ENCODE data around the gene TBX6.
A peak's percentile ranks its signal among the peaks of the same experiment; 100 is the strongest.
"Not testable (repeated sequence)": the region's sequence is repeated elsewhere in the genome, so short reads cannot be mapped to it uniquely, and the experiment has no call there.

Gene TBX6

GRCh38 chr16:30122604-30123160 lies 31.0 kb upstream of the TBX6 start:
- Histone ChIP-seq H3K79me2 (ENCODE audit: control insufficient read depth, insufficient read depth, low read length, unreplicated experiment) (peaks cover 5% of the 10 kb centered on the region), H3K4me1 (ENCODE audit: control insufficient read depth, insufficient read depth, low read length, unreplicated experiment) (peaks cover 9% of the 10 kb centered on the region), H3K27ac (ENCODE audit: low read depth, low read length) (peak overlapping the region; percentile 61), H3K4me3 (ENCODE audit: low read depth, low read length) (peak overlapping the region; percentile 88), H3K27me3 (ENCODE audit: insufficient read depth, low read length) (no peaks in the 10 kb centered on the region), H3K36me3 (ENCODE audit: insufficient read depth, low read length) (0 out of 2 replicates have a peak, but pooled peaks cover 3% of the 10 kb centered on the region), H2AFZ (ENCODE audit: low read length, unreplicated experiment) (peak overlapping the region; percentile 55)

DNA sequence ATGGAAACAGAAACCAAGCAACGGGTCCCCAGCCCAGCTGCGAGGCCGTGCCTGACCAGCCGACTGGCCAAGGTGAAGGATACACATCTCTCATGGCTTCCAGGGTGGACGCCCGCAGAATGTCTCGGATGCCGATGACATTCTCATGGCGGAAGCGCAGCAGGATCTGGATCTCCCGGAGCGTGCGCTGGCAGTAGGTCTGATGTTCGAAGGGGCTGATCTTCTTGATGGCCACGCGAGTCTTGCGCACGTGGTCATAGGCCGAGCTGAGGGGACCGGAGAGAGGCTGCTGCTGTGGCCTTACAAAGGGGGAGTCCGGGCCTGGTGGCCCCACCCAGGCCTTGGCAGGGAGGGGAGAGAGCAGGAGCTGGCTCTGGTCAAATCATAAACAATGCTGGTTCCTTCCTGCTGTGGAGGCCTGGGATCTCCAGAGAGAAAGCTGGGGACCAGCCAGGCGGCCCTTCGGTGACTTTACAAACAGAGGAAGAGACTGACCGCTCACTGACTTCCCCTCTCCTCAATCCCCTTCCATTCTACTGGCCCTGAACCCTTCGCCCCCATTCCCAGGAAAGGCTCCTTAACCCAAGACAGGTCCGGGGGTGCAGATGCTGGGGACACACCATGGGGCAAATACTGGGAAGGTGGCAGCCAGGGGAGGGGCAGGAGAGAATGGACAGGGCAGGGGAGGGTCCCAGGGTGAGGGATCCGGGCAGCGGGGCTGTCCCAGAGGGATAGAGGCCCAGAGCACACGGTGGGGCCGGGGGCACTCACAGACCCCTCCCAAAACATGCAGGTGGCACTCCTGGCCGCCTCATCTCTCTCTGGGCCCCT lies 30.2 kb upstream of the TBX6 start:
- Histone ChIP-seq H2AFZ (ENCODE audit: low read length, unreplicated experiment) (peak overlapping the region; percentile 65), H3K36me3 (ENCODE audit: insufficient read depth, low read length) (peaks cover 5% of the 10 kb centered on the region; the same call in 1 of the 2 replicates), H3K27ac (ENCODE audit: low read depth, low read length) (peak overlapping the region; percentile 61), H3K79me2 (ENCODE audit: control insufficient read depth, insufficient read depth, low read length, unreplicated experiment) (peaks cover 5% of the 10 kb centered on the region), H3K4me3 (ENCODE audit: low read depth, low read length) (peak overlapping the region; percentile 88), H3K4me1 (ENCODE audit: control insufficient read depth, insufficient read depth, low read length, unreplicated experiment) (peaks cover 9% of the 10 kb centered on the region), H3K27me3 (ENCODE audit: insufficient read depth, low read length) (no peaks in the 10 kb centered on the region)

GRCh38 chr16:30120340-30121105 lies 28.8 kb upstream of the TBX6 start:
- Histone ChIP-seq H3K27ac (ENCODE audit: low read depth, low read length) (no peak overlapping the region), H3K4me1 (ENCODE audit: control insufficient read depth, insufficient read depth, low read length, unreplicated experiment) (peaks cover 9% of the 10 kb centered on the region), H2AFZ (ENCODE audit: low read length, unreplicated experiment) (no peak overlapping the region), H3K36me3 (ENCODE audit: insufficient read depth, low read length) (peaks cover 7% of the 10 kb centered on the region; the same call in 1 of the 2 replicates), H3K79me2 (ENCODE audit: control insufficient read depth, insufficient read depth, low read length, unreplicated experiment) (peaks cover 5% of the 10 kb centered on the region), H3K4me3 (ENCODE audit: low read depth, low read length) (no peak overlapping the region), H3K27me3 (ENCODE audit: insufficient read depth, low read length) (no peaks in the 10 kb centered on the region)

- Histone ChIP-seq H3K79me2 (ENCODE audit: control insufficient read depth, insufficient read depth, low read length, unreplicated experiment) (peaks cover 5% of the 10 kb centered on the region), H3K4me3 (ENCODE audit: low read depth, low read length) (no peak overlapping the region), H3K27me3 (ENCODE audit: insufficient read depth, low read length) (no peaks in the 10 kb centered on the region), H3K4me1 (ENCODE audit: control insufficient read depth, insufficient read depth, low read length, unreplicated experiment) (peaks cover 12% of the 10 kb centered on the region), H3K27ac (ENCODE audit: low read depth, low read length) (no peak overlapping the region), H2AFZ (ENCODE audit: low read length, unreplicated experiment) (no peak overlapping the region), H3K36me3 (ENCODE audit: insufficient read depth, low read length) (peaks cover 7% of the 10 kb centered on the region; the same call in 1 of the 2 replicates)
These were observed 27.7 kb upstream of the TBX6 start for GRCh38 chr16:30119428-30119827.

DNA sequence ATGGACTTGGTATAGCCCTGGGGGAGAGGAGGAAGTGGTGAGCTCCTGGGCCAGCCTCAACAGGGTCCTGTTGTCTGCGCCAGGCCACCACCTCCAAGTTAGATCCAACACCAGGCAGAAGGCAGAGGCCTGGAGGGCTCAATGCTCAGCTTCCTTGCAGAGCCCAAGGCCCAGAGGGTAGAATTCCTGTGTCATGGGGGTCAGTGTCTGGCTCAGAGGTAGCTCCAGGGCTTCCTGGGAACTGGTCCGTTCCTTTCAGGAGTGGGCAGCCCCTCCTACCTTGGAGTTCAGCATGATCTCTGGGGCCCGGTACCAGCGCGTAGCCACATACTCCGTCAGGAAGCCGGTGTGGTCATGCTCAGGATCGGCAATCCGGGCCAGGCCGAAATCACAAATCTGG lies 26.0 kb upstream of the TBX6 start:
- Histone ChIP-seq H3K27me3 (ENCODE audit: insufficient read depth, low read length) (no peaks in the 10 kb centered on the region), H2AFZ (ENCODE audit: low read length, unreplicated experiment) (no peak overlapping the region), H3K4me1 (ENCODE audit: control insufficient read depth, insufficient read depth, low read length, unreplicated experiment) (peaks cover 25% of the 10 kb centered on the region), H3K36me3 (ENCODE audit: insufficient read depth, low read length) (peaks cover 7% of the 10 kb centered on the region; the same call in 1 of the 2 replicates), H3K27ac (ENCODE audit: low read depth, low read length) (no peak overlapping the region), H3K4me3 (ENCODE audit: low read depth, low read length) (no peak overlapping the region), H3K79me2 (ENCODE audit: control insufficient read depth, insufficient read depth, low read length, unreplicated experiment) (peaks cover 5% of the 10 kb centered on the region)

GRCh38 chr16:30116291-30117207 lies 24.8 kb upstream of the TBX6 start:
- no peak overlapping the region for H2AFZ ChIP-seq (ENCODE audit: low read length, unreplicated experiment)
- H3K4me1 ChIP-seq (ENCODE audit: control insufficient read depth, insufficient read depth, low read length, unreplicated experiment), result peaks cover 21% of the 10 kb centered on the region
- H3K4me3 ChIP-seq (ENCODE audit: low read depth, low read length), result no peak overlapping the region
- no peaks in the 10 kb centered on the region for H3K27me3 ChIP-seq (ENCODE audit: insufficient read depth, low read length)
- no peak overlapping the region for H3K27ac ChIP-seq (ENCODE audit: low read depth, low read length)
- H3K79me2 ChIP-seq (ENCODE audit: control insufficient read depth, insufficient read depth, low read length, unreplicated experiment), result no peaks in the 10 kb centered on the region
- H3K36me3 ChIP-seq (ENCODE audit: insufficient read depth, low read length), result peaks cover 10% of the 10 kb centered on the region; the same call in 1 of the 2 replicates

- H3K36me3 ChIP-seq (ENCODE audit: insufficient read depth, low read length), result peaks cover 17% of the 10 kb centered on the region; the same call in 1 of the 2 replicates
- no peaks in the 10 kb centered on the region for H3K27me3 ChIP-seq (ENCODE audit: insufficient read depth, low read length)
- no peaks in the 10 kb centered on the region for H3K79me2 ChIP-seq (ENCODE audit: control insufficient read depth, insufficient read depth, low read length, unreplicated experiment)
- no peak overlapping the region for H3K27ac ChIP-seq (ENCODE audit: low read depth, low read length)
- H2AFZ ChIP-seq (ENCODE audit: low read length, unreplicated experiment), result no peak overlapping the region
- no peak overlapping the region for H3K4me3 ChIP-seq (ENCODE audit: low read depth, low read length)
- peaks cover 16% of the 10 kb centered on the region for H3K4me1 ChIP-seq (ENCODE audit: control insufficient read depth, insufficient read depth, low read length, unreplicated experiment)
These were observed 23.5 kb upstream of the TBX6 start for GRCh38 chr16:30115238-30115637.

DNA sequence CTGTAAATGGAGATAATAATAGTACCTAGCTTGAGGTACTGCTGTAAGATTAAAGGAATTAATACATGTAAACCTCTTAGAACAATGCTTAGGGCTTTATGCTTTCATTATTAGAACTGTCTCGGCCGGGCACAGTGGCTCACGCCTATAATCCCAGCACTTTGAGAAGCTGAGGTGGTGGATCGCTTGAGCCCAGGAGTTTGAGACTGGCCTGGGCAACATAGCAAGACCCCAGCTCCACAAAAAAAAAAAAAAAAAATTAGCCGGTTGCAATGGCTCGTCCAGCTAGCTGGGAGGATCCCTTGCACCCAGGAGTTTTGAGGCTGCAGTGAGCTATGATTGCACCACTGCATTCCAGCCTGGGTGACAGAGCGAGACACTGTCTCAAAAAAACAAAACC lies 23.1 kb upstream of the TBX6 start:
- Histone ChIP-seq H3K4me1 (ENCODE audit: control insufficient read depth, insufficient read depth, low read length, unreplicated experiment) (peaks cover 16% of the 10 kb centered on the region), H3K36me3 (ENCODE audit: insufficient read depth, low read length) (peaks cover 17% of the 10 kb centered on the region; the same call in 1 of the 2 replicates)
- not testable (repeated sequence) for H3K27me3 ChIP-seq (ENCODE audit: insufficient read depth, low read length); H3K4me3 ChIP-seq (ENCODE audit: low read depth, low read length); H2AFZ ChIP-seq (ENCODE audit: low read length, unreplicated experiment); H3K27ac ChIP-seq (ENCODE audit: low read depth, low read length); H3K79me2 ChIP-seq (ENCODE audit: control insufficient read depth, insufficient read depth, low read length, unreplicated experiment)

DNA sequence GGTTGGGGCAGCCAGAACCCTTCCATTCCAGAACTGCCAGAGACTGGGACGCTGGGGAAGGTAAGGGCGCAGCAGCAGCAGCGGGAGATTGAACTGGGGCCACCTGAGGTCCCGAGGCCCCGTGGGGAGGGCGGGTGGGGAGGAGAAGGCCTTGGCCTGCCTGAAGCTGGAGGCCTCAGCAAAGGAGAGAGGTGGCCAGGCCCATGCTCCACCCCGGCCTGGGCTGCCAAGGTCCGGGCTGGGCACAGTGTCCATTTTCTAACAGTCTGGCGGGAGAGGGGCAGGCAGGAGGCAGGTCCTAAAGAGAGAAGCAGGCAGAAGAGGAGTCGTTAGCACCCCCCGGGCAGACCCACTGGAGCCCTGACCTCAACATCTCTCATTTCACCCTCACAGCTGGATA lies 22.7 kb upstream of the TBX6 start:
- H3K4me1 ChIP-seq (ENCODE audit: control insufficient read depth, insufficient read depth, low read length, unreplicated experiment), result peaks cover 16% of the 10 kb centered on the region
- no peaks in the 10 kb centered on the region for H3K27me3 ChIP-seq (ENCODE audit: insufficient read depth, low read length)
- no peak overlapping the region for H3K4me3 ChIP-seq (ENCODE audit: low read depth, low read length)
- H3K79me2 ChIP-seq (ENCODE audit: control insufficient read depth, insufficient read depth, low read length, unreplicated experiment), result no peaks in the 10 kb centered on the region
- H2AFZ ChIP-seq (ENCODE audit: low read length, unreplicated experiment), result no peak overlapping the region
- peak overlapping the region; percentile 52; the same call in 1 of the 2 replicates for H3K27ac ChIP-seq (ENCODE audit: low read depth, low read length)
- peaks cover 14% of the 10 kb centered on the region; the same call in 1 of the 2 replicates for H3K36me3 ChIP-seq (ENCODE audit: insufficient read depth, low read length)

Measured in ACC112 (cell line).